Measurements from ENCODE around the gene RAPGEF4.
"Not testable (repeated sequence)": the region's sequence is repeated elsewhere in the genome, so short reads cannot be mapped to it uniquely, and the experiment has no call there.

RAPGEF4 gene

GRCh38 chr2:172774302-172774701 is 38.7 kb downstream of the RAPGEF4 start:
- DNase-seq (ENCODE audit: low read depth in 3 of 3): no peak

GRCh38 chr2:172775319-172775718 is 39.7 kb downstream of the RAPGEF4 start:
- no peak for DNase-seq (ENCODE audit: low read depth in 3 of 3)

GRCh38 chr2:172777431-172777830 is 41.8 kb downstream of the RAPGEF4 start:
- no peak for DNase-seq (ENCODE audit: low read depth in 3 of 3)

GRCh38 chr2:172782506-172783164 is 47.0 kb downstream of the RAPGEF4 start:
- DNase-seq (ENCODE audit: low read depth in 3 of 3): no peak

- no peak for DNase-seq (ENCODE audit: low read depth in 3 of 3)
Observed at GRCh38 chr2:172783165-172783898, 47.7 kb downstream of the RAPGEF4 start.

GRCh38 chr2:172788871-172789270 is 53.2 kb downstream of the RAPGEF4 start:
- no peak for DNase-seq (ENCODE audit: low read depth in 3 of 3)

- no peak for DNase-seq (ENCODE audit: low read depth in 3 of 3)
Observed at GRCh38 chr2:172790404-172790803, 54.8 kb downstream of the RAPGEF4 start.

- DNase-seq (ENCODE audit: low read depth in 3 of 3): no peak
Observed at GRCh38 chr2:172791953-172792352, 56.3 kb downstream of the RAPGEF4 start.

GRCh38 chr2:172792711-172793110 is 57.1 kb downstream of the RAPGEF4 start:
- DNase-seq (ENCODE audit: low read depth in 3 of 3): no peak

GRCh38 chr2:172803308-172803707 is 67.7 kb downstream of the RAPGEF4 start:
- not testable (repeated sequence) for DNase-seq (ENCODE audit: low read depth in 3 of 3)

GRCh38 chr2:172804423-172804822 is 68.8 kb downstream of the RAPGEF4 start:
- no peak for DNase-seq (ENCODE audit: low read depth in 3 of 3)

- no peak for DNase-seq (ENCODE audit: low read depth in 3 of 3)
Observed at GRCh38 chr2:172806493-172806892, 70.8 kb downstream of the RAPGEF4 start.

GRCh38 chr2:172806996-172807395 is 71.4 kb downstream of the RAPGEF4 start:
- DNase-seq (ENCODE audit: low read depth in 3 of 3): no peak

- no peak for DNase-seq (ENCODE audit: low read depth in 3 of 3)
Observed at GRCh38 chr2:172808156-172808555, 72.5 kb downstream of the RAPGEF4 start.

- no peak for DNase-seq (ENCODE audit: low read depth in 3 of 3)
Observed at GRCh38 chr2:172811027-172811426, 75.4 kb downstream of the RAPGEF4 start.

GRCh38 chr2:172812158-172812744 is 76.6 kb downstream of the RAPGEF4 start:
- DNase-seq (ENCODE audit: low read depth in 3 of 3): no peak

- DNase-seq (ENCODE audit: low read depth in 3 of 3): no peak
Observed at GRCh38 chr2:172813314-172813888, 77.8 kb downstream of the RAPGEF4 start.

- DNase-seq (ENCODE audit: low read depth in 3 of 3): no peak
Observed at GRCh38 chr2:172817411-172817810, 81.8 kb downstream of the RAPGEF4 start.

GRCh38 chr2:172819943-172820342 is 84.3 kb downstream of the RAPGEF4 start:
- DNase-seq (ENCODE audit: low read depth in 3 of 3): no peak

GRCh38 chr2:172821370-172822338 is 86.0 kb downstream of the RAPGEF4 start:
- DNase-seq (ENCODE audit: low read depth in 3 of 3): no peak

- DNase-seq (ENCODE audit: low read depth in 3 of 3): no peak
Observed at GRCh38 chr2:172822585-172822984, 86.9 kb downstream of the RAPGEF4 start.

Measured in stimulated activated CD4-positive, alpha-beta T cell treated with anti-CD3 and anti-CD28 coated beads, TNF-alpha, amount 100 ng/mL, for 24 hours (primary cell).